Measurements from ENCODE around the gene MOCS3. TPM values are rescaled to one million over a fixed set of nuclear protein-coding genes. Genes with fewer than 3 reads are reported as not detected.

Gene MOCS3
- total and polyA plus RNA-seq, 8 donors = 0.89 to 7.0 (median 2.4) TPM; not detected in 1

DNA sequence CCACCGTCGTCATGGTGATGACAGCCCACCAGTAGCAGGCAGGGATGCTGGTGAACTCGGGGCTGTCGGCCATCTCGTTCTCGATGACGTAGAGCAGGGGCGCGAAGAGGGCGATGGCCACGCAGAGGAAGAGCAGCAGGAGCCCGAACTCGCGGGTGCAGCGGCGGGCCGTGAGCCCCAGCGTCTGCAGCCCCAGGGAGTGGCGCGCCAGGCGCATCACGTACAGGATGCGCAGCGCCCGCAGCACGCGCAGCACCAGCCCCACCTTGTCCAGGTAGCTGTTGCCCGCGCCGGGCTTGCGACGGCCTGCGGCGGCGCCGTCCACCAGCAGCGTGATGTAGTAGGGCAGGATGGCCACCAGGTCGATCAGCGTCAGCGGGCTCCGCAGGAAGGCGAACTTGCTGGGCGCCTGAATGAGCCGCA lies 45.7 kb downstream of the MOCS3 start:
- H3K27me3 ChIP-seq = peaks cover 0 to 53% (median 0%) of the 10 kb centered on the region in 3 donors
- WGBS, 5 donors = 93 to 96% (median 95%) methylated on average over 32 to 44 of the region's 44 CpGs

GRCh38 chr20:51004781-51005180 lies 46.2 kb downstream of the MOCS3 start:
- 83 to 95% (median 91%) methylated on average over 7 to 9 of the region's 9 CpGs for WGBS, 5 donors
- intact Hi-C loops (cut with DNase I; ENCODE audit: low total_unique reads) = no loop called here

More for the DNA sequence above, 45.7 kb downstream of the MOCS3 start:
- TF ChIP-seq, protein P1, sequence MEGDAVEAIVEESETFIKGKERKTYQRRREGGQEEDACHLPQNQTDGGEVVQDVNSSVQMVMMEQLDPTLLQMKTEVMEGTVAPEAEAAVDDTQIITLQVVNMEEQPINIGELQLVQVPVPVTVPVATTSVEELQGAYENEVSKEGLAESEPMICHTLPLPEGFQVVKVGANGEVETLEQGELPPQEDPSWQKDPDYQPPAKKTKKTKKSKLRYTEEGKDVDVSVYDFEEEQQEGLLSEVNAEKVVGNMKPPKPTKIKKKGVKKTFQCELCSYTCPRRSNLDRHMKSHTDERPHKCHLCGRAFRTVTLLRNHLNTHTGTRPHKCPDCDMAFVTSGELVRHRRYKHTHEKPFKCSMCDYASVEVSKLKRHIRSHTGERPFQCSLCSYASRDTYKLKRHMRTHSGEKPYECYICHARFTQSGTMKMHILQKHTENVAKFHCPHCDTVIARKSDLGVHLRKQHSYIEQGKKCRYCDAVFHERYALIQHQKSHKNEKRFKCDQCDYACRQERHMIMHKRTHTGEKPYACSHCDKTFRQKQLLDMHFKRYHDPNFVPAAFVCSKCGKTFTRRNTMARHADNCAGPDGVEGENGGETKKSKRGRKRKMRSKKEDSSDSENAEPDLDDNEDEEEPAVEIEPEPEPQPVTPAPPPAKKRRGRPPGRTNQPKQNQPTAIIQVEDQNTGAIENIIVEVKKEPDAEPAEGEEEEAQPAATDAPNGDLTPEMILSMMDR (IDR thresholded peaks at IDR 0.05) = no peak
- TF ChIP-seq POLR2A (IDR thresholded peaks at IDR 0.05) = no peak
- TF ChIP-seq EP300 (IDR thresholded peaks at IDR 0.05) = no peak
- TF ChIP-seq POLR2AphosphoS5 (IDR thresholded peaks at IDR 0.05) = no peak
- peaks cover 0 to 4% (median 0%) of the 10 kb centered on the region in 4 donors for H3K4me1 ChIP-seq
- no peaks in the 10 kb centered on the region for H3K9me3 ChIP-seq
- intact Hi-C loops (cut with DNase I; ENCODE audit: low total_unique reads) = no loop called here
- H3K36me3 ChIP-seq = no peaks in the 10 kb centered on the region
- no peak overlapping the region for H3K4me3 ChIP-seq
- DNase-seq = no peak
- no peak overlapping the region for H3K27ac ChIP-seq

DNA sequence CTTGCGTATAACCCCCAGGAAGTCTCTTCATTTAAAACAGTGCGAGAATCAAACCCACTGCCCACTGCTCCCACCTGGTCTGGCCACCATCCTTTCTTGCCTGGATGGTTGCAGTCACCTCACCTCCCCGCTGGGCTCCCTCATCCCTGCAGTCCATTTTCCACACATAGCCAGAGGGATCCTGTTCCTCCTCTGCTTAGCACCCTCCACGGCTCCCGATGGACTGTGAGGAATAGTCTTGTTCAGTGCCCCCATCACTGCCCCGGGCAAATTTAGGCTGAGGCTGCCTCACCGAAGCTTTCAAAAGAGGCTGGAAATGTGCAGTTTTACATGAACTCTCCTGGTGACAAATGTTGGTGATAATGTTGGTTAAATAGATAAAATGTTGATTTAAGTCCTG lies 46.6 kb downstream of the MOCS3 start:
- 80 to 90% (median 86%) methylated on average over 7 of the region's 7 CpGs for WGBS, 5 donors
- no peak overlapping the region for H3K27ac ChIP-seq

More at GRCh38 chr20:51004781-51005180, 46.2 kb downstream of the MOCS3 start:
- TF ChIP-seq POLR2AphosphoS5 (IDR thresholded peaks at IDR 0.05) (no peak), EP300 (IDR thresholded peaks at IDR 0.05) (no peak), POLR2A (IDR thresholded peaks at IDR 0.05) (no peak)
- TF ChIP-seq, protein P1 (IDR thresholded peaks at IDR 0.05) = no peak
- Histone ChIP-seq H3K4me3 (no peak overlapping the region), H3K36me3 (no peaks in the 10 kb centered on the region), H3K4me1 (peaks cover 0 to 4% (median 0%) of the 10 kb centered on the region in 4 donors), H3K27ac (no peak overlapping the region), H3K27me3 (peaks cover 0 to 53% (median 0%) of the 10 kb centered on the region in 3 donors), H3K9me3 (no peaks in the 10 kb centered on the region)
- no peak for DNase-seq

GRCh38 chr20:51008718-51009117 lies 50.1 kb downstream of the MOCS3 start:
- no peaks in the 10 kb centered on the region for H3K36me3 ChIP-seq
- H3K9me3 ChIP-seq = no peaks in the 10 kb centered on the region
- TF ChIP-seq POLR2A (IDR thresholded peaks at IDR 0.05) (no peak), POLR2AphosphoS5 (IDR thresholded peaks at IDR 0.05) (no peak), EP300 (IDR thresholded peaks at IDR 0.05) (no peak)
- TF ChIP-seq, protein P1 (IDR thresholded peaks at IDR 0.05) = no peak
- H3K27me3 ChIP-seq = peaks cover 0 to 54% (median 4%) of the 10 kb centered on the region in 3 donors
- H3K27ac ChIP-seq = no peak overlapping the region
- no peak overlapping the region for H3K4me3 ChIP-seq
- 28 to 51% (median 42%) methylated on average over 5 of the region's 5 CpGs for WGBS, 5 donors
- intact Hi-C loops (cut with DNase I; ENCODE audit: low total_unique reads) = no loop called here
- peaks cover 0 to 4% (median 0%) of the 10 kb centered on the region in 4 donors for H3K4me1 ChIP-seq
- peak; percentile 28 to 41 for DNase-seq

More for the DNA sequence above, 46.6 kb downstream of the MOCS3 start:
- peaks cover 0 to 4% (median 0%) of the 10 kb centered on the region in 4 donors for H3K4me1 ChIP-seq
- H3K9me3 ChIP-seq = no peaks in the 10 kb centered on the region
- TF ChIP-seq POLR2A (IDR thresholded peaks at IDR 0.05) = no peak
- TF ChIP-seq EP300 (IDR thresholded peaks at IDR 0.05) = no peak
- TF ChIP-seq POLR2AphosphoS5 (IDR thresholded peaks at IDR 0.05) = no peak
- TF ChIP-seq, protein P1 (IDR thresholded peaks at IDR 0.05) = no peak
- DNase-seq = no peak
- H3K36me3 ChIP-seq = no peaks in the 10 kb centered on the region
- peaks cover 0 to 53% (median 0%) of the 10 kb centered on the region in 3 donors for H3K27me3 ChIP-seq
- intact Hi-C loops (cut with DNase I; ENCODE audit: low total_unique reads) = no loop called here
- H3K4me3 ChIP-seq = no peak overlapping the region
